Sigmoid colon (tissue), 3 donors: ENCODE data around the gene ACTN4.

Experiments
- CTCF ChIP-seq, 4 experiments: fragments of 450-650 bp in 3 of 4; fragments of 200-600 bp in 1 of 4; IDR thresholded peaks; one replicate each; pipeline ENCODE4 v1.5.1; 2016 to 2019; ENCODE audit warnings: antibody characterized with exemption in 4 of 4, mild to moderate bottlenecking in 3 of 4, moderate library complexity in 2 of 4
- POLR2A ChIP-seq, 2 donors: fragments of 450-650 bp; IDR thresholded peaks; one replicate each; pipeline ENCODE4 v1.6.1; 2016; ENCODE audit warnings: antibody characterized with exemption in 2 of 2, mild to moderate bottlenecking in 2 of 2, moderate library complexity in 2 of 2

GRCh38 chr19:38665219-38665931 is 17.9 kb downstream of the ACTN4 start:
- TF ChIP-seq CTCF (IDR thresholded peaks at IDR 0.05): no peak
- TF ChIP-seq POLR2A (IDR thresholded peaks at IDR 0.05): no peak
